OCI-LY7 (cell line): Measurements from ENCODE around the gene DCAF8. TPM values are rescaled to one million over a fixed set of nuclear protein-coding genes. Genes with fewer than 3 reads are reported as not detected.

ENCODE experiments used
- BruUV-seq: library from RNA; stranded (reverse); fragments of 400-500 nt; replicated peaks from 2 replicates; lab custom pipeline; 2021; lab: Mats Ljungman, UMichigan
- CTCF ChIA-PET: fragments of 300-600 bp; sonication (Branson Sonifier 250); formaldehyde crosslinking; loops from one replicate; lab custom pipeline; 2022; ENCODE audit warnings: antibody characterized with exemption; ENCODE audit not compliant: unreplicated experiment; lab: Charles Lee
- POLR2A ChIA-PET: fragments of 300-600 bp; sonication (Branson Sonifier 250); formaldehyde crosslinking; loops from one replicate; lab custom pipeline; 2022; ENCODE audit warnings: antibody characterized with exemption; lab: Charles Lee
- DNase-seq: peaks from one replicate; pipeline ENCODE4 v3.0.0-alpha.2; 2015; ENCODE audit warnings: low spot score
- H2AFZ ChIP-seq: fragments of 200-600 bp; sonication (generic), shearing (Covaris generic); 2 replicates; pipeline ENCODE4 v1.6.1; 2014; ENCODE audit warnings: mild to moderate bottlenecking, antibody characterized with exemption, low read length, moderate library complexity
- H3K27ac ChIP-seq: fragments of 200-600 bp; sonication (generic); 2 replicates; pipeline ENCODE4 v1.5.1; 2014; ENCODE audit warnings: mixed run types, low read depth, mild to moderate bottlenecking, moderate library complexity, low read length, inconsistent platforms; ENCODE audit not compliant: poor library complexity, severe bottlenecking
- H3K36me3 ChIP-seq: fragments of 200-600 bp; sonication (generic); 2 replicates; pipeline ENCODE4 v1.6.1; 2014; ENCODE audit warnings: mild to moderate bottlenecking, antibody characterized with exemption, low read length, moderate library complexity, mixed read lengths; ENCODE audit not compliant: insufficient read depth
- H3K4me1 ChIP-seq: fragments of 200-600 bp; sonication (generic); 2 replicates; pipeline ENCODE4 v1.5.1; 2014; ENCODE audit warnings: mild to moderate bottlenecking, low read length; ENCODE audit not compliant: insufficient read depth, poor library complexity, severe bottlenecking
- H3K4me2 ChIP-seq: fragments of 200-600 bp; sonication (generic); 2 replicates; pipeline ENCODE4 v1.6.1; 2014; ENCODE audit warnings: mild to moderate bottlenecking, low read length
- H3K4me3 ChIP-seq: fragments of 200-600 bp; sonication (generic); 2 replicates; pipeline ENCODE4 v1.5.1; 2014; ENCODE audit warnings: mild to moderate bottlenecking, low read depth, low read length; ENCODE audit not compliant: poor library complexity, severe bottlenecking
- H3K79me2 ChIP-seq: fragments of 200-600 bp; sonication (generic); 2 replicates; pipeline ENCODE4 v1.6.1; 2016; ENCODE audit warnings: low read depth, mild to moderate bottlenecking, low read length, moderate library complexity, mixed read lengths; ENCODE audit not compliant: insufficient read depth
- H3K9me2 ChIP-seq: fragments of 200-600 bp; sonication (generic); 2 replicates; pipeline ENCODE4 v1.6.1; 2016; ENCODE audit warnings: mild to moderate bottlenecking, low read length, mixed read lengths; ENCODE audit not compliant: insufficient read depth
- H3K9me3 ChIP-seq: fragments of 200-600 bp; sonication (generic); 2 replicates; pipeline ENCODE4 v1.6.1; 2014; ENCODE audit warnings: mild to moderate bottlenecking, mixed run types, low read length, mixed read lengths
- H4K20me1 ChIP-seq: fragments of 200-600 bp; sonication (generic); 2 replicates; pipeline ENCODE4 v1.6.1; 2014; ENCODE audit warnings: mild to moderate bottlenecking, antibody characterized with exemption, low read length, moderate library complexity, mixed read lengths; ENCODE audit not compliant: insufficient read depth
- CTCF ChIP-seq: fragments of 200-600 bp; sonication (generic); conservative IDR thresholded peaks from 2 replicates; pipeline ENCODE4 v1.5.1; 2014; ENCODE audit warnings: mild to moderate bottlenecking, antibody characterized with exemption, low read length, moderate library complexity, mixed read lengths
- EZH2phosphoT487 ChIP-seq: fragments of 200-600 bp; sonication (generic); IDR thresholded peaks from 2 replicates; pipeline ENCODE4 v1.6.1; 2018; ENCODE audit warnings: low read depth, borderline replicate concordance, mild to moderate bottlenecking, mixed run types, antibody characterized with exemption, low read length, moderate library complexity, mixed read lengths
- intact Hi-C: fragments of 100-400 bp; cut with micrococcal nuclease; formaldehyde crosslinking; loops from one replicate; pipeline ENCODE4 v1.10.0; 2022; ENCODE audit not compliant: unreplicated experiment
- total RNA-seq, 2 experiments: library from RNA; depleted of rRNA in 1 of 2; stranded (reverse); fragments of >200 nt in 1 of 2; shearing (Covaris generic) in 1 of 2; gene quantifications; 2 replicates each; pipeline ENCODE4 v1.2.3, GENCODE V29; 2014 to 2022

DCAF8 gene
- total RNA-seq, 2 experiments from 2014 or later, result 118 to 139 TPM

- no peak overlapping the region for H3K4me3 ChIP-seq
- no peaks in the 10 kb centered on the region for H3K4me1 ChIP-seq
- no peaks in the 10 kb centered on the region for H3K79me2 ChIP-seq
- no peaks in the 10 kb centered on the region for H4K20me1 ChIP-seq
- ChIA-PET POLR2A (no interaction called here), CTCF (no interaction called here)
- no peak overlapping the region for H2AFZ ChIP-seq
- TF ChIP-seq EZH2phosphoT487 (no peak), CTCF (no peak)
- no peak overlapping the region for H3K27ac ChIP-seq
- no peak overlapping the region for H3K4me2 ChIP-seq
- H3K9me3 ChIP-seq, result no peaks in the 10 kb centered on the region
- no peaks in the 10 kb centered on the region for H3K9me2 ChIP-seq
- no peaks in the 10 kb centered on the region for H3K36me3 ChIP-seq
- intact Hi-C loops, result no loop called here
- BruUV-seq, result no TSS peak
- no peak for DNase-seq
Observed at GRCh38 chr1:160179336-160179735, 83.0 kb downstream of the DCAF8 start.

GRCh38 chr1:160178731-160179130, 83.6 kb downstream of the DCAF8 start:
- no peak for TF ChIP-seq CTCF
- TF ChIP-seq EZH2phosphoT487, result no peak
- ChIA-PET POLR2A (no interaction called here), CTCF (no interaction called here)
- no peak for DNase-seq
- no peaks in the 10 kb centered on the region for H4K20me1 ChIP-seq
- H3K36me3 ChIP-seq, result no peaks in the 10 kb centered on the region
- H3K9me2 ChIP-seq, result no peaks in the 10 kb centered on the region
- no peak overlapping the region for H3K4me3 ChIP-seq
- no peaks in the 10 kb centered on the region for H3K79me2 ChIP-seq
- BruUV-seq, result no TSS peak
- no peaks in the 10 kb centered on the region for H3K4me1 ChIP-seq
- no peaks in the 10 kb centered on the region for H3K9me3 ChIP-seq
- no peak overlapping the region for H3K4me2 ChIP-seq
- no peak overlapping the region for H2AFZ ChIP-seq
- H3K27ac ChIP-seq, result no peak overlapping the region
- intact Hi-C loops, result no loop called here

GRCh38 chr1:160177667-160178066, 84.7 kb downstream of the DCAF8 start:
- Histone ChIP-seq H3K9me2 (no peaks in the 10 kb centered on the region), H2AFZ (no peak overlapping the region), H3K4me2 (no peak overlapping the region), H3K9me3 (no peaks in the 10 kb centered on the region), H3K36me3 (no peaks in the 10 kb centered on the region), H3K4me1 (no peaks in the 10 kb centered on the region), H4K20me1 (no peaks in the 10 kb centered on the region), H3K27ac (no peak overlapping the region), H3K79me2 (no peaks in the 10 kb centered on the region), H3K4me3 (no peak overlapping the region)
- no TSS peak for BruUV-seq
- intact Hi-C loops, result no loop called here
- CTCF ChIA-PET, result no interaction called here
- DNase-seq, result no peak
- no peak for TF ChIP-seq EZH2phosphoT487
- no peak for TF ChIP-seq CTCF
- POLR2A ChIA-PET, result no interaction called here
